NCI-H2171 treated with DMSO at 0.1 percent for 48 hours (cell line): ENCODE results near the gene LYZL2.
"Not testable (repeated sequence)": the region's sequence is repeated elsewhere in the genome, so short reads cannot be mapped to it uniquely, and the experiment has no call there.

Experiments
- DNase-seq: peaks from one replicate; lab custom pipeline; 2025; lab: John Stamatoyannopoulos, UW

The LYZL2 gene

DNA sequence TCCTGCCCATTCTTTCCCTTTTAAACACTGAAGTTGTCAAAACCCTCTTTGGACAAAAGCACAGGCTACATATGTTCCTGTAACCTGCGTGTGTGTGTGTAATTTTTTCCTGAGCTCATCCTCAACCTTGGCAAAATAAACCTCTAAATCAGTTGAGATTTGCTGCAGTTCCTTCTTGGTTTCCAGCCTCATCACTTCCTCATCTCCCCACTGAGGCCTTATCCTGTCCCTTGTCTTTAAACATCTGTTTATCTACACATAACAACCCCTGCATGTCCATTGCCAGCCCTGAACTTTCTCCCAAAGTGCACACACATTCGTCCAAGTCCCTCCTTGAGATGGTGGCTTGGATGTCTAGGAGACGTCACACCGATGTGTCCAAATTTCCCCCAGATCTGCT lies 35.5 kb downstream of the LYZL2 start:
- DNase-seq = no peak

DNA sequence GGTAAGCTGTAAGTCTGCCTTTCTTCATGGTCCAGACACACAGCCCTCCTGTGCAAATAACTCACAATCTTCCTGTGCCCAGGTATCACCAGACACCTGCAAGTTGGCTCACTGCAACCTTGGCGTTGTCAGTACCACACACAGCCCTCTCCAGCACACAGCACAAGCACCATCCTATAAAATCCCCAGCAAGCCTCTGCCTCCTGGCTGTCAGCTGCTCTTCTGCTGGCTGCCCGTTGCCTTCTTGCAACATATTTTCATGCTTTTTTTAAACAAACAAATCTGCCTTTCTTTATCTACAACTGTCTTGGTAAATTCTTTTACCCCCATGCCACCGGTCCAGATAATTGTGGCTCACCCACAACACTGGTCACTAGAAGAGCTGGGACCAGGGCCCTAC lies 36.8 kb downstream of the LYZL2 start:
- DNase-seq = not testable (repeated sequence)

DNA sequence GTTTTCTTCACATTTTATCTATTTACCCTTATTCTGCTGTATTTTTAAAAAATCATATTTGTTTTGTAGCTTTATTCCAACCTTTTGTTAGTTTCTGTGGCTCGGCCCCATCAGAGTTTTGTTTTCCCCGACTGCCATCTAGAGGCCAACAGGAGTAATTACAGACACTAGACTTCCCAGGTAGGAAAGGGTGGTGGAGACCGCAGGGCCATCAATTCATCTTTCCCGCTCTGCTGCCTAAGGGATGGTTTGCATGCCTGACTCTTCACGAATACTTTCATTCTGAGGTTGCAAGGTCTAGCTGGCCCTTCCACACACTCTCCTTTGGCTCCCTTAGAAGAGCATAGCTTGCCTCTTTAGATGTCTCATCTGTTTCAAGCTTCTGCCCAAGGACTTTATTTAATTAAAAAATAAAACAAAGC lies 38.3 kb downstream of the LYZL2 start:
- DNase-seq = peak; percentile 30

DNA sequence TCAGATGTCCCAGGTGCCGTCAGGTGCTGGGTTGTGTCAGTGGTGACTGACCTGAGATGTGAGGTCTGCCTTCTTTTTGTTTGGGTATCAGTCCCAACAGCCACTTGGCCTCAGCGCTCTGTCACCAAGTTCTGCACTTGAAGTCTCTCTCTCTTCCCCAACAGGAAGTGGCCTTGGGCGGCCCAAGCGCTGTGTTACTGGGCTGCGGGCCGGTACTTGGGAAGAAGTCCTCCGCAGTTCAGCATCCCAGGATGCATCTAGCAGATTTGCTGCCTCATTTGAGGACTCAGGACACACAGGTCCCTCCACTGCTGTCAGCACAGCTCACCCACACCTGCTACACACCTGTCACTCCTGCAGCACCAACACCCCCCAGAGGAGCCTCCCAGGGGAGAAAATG lies 40.1 kb downstream of the LYZL2 start:
- DNase-seq = no peak

DNA sequence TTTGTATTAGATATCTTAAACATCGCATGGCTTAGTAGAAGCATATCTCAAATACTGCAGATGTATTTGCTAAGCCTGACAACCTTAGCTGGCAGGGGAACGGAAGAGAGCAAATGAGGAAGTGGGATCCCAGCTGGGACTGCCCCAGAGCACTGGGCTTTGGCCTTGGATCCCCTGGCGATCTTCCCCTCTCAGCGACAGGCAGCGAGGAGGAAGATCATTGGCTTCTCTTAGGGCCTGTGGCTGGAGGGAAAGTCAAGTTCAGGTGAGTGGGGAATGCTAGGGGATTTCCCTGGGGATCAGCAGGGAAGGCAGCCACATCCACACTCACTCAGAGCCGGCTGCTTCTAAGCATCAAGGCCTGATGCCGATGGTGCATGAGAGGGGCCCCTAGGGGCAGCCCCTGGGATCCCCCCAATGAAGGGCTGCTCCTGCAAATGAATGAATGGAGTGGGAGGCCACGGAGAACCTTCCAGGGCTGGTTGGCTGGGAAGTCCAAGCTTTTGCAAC lies 42.0 kb downstream of the LYZL2 start:
- DNase-seq = no peak

DNA sequence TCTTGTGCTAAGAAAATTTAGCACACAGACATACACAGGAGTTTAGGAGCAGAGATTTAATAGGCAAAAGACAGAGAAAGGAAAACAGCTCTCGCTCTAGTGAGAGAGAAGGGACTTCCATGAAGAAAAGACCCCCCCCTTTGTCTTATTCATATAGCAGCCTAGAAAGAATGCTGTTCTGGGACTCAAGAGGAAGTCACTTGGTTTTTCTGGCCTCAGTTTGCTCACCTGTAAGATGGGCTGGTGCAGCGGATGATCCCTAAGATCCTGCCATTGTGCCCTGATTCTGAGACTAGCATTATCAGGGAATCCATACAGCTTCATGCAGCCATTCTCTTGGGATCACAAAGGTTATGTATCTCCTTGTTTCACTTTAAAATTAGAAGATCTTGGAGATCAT lies 42.7 kb downstream of the LYZL2 start:
- no peak for DNase-seq

DNA sequence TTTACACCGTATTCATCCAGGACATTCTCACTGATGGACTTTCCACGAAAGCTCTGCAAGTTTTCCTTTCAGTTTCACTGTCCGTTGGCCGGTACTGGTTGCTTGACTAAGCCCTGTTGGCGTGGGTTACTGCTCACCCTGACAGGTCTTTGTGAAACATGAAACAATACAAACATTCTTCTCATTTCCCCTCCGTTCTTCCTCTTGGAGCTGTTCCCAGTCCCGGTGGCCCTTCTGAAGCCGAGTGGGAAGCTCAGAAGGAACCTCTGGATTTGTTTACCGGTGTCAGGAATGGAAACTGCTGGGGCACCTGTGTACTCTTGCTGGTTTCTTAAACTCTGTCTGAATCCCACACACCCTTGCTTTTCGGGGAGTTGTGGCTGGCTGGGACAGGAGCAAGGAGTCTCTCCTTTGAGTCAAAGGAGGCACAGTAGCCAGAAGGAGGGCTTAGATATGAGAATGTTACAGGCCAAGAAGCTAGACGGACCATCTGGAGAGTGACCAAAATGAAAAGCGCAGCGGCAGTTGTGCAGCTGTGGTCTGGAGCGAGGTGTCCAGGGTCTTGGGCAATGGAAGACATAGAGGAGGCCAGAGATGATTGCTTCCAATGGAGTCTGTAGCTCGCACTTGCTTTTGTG lies 45.7 kb downstream of the LYZL2 start:
- DNase-seq = no peak

DNA sequence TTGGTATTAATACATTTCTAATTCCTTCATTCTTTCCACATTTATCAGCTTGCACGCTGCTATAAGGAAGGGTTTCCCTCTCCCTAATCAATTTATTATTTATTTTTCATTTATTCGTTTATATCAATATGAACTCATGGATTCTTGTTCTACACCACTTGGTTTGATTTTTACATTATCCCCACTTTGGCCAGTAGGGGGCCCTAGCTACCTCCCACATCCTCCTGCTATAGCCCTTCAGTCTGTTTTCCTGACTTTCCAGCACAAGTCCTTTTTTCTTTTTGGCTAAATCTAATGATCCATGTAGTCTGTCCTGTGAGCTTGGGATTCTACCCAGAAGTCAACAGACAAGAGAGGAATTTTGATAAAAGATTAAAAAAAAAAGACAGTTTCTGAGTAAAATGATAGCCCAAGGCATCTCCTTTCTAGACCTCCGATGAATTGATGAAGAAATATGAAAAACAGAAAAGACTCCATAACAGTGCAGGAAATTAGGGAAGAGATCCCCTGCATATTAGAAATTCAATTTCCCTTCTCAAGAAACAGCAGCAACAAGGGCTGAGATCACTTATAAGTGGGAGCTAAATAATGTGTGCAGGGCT lies 47.7 kb downstream of the LYZL2 start:
- DNase-seq = peak; percentile 0

DNA sequence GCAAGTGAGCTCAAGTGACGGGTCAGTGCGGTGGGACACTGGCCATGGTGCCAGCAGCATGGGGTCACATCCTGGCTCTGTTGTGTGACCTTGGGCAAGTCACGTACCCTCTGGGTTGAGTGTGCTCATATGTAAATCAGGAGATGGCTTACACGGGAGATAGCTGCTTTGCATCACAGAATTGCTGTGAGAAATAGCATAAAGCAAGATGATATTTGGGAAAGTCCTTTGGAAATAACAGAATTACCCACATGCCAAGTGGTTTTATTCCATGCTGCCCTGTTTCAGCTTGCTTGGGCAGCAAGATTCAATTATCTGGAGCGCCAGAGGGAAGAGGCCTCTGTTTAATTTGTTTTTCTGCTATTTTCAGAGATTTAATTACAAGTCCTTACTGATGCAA lies 48.9 kb downstream of the LYZL2 start:
- DNase-seq = no peak

DNA sequence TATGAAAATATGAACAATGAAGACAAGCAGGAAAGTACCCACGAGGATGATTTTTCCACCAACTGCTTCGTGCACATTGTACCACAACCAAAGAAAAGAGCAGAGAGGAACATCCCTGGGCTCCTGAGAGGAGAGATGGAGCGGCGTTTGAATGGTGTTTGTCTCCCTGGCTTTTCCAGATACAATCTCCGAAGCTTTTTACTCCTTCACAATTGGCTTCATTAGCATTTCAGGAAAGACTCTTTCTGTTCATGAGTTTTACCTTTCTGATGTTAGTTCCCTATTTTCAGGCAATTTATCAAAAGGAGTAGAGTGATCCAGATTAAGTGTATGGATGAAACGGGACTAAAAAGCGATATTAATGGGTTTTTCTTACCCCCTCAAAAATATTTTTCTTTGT lies 49.3 kb downstream of the LYZL2 start:
- DNase-seq = no peak

DNA sequence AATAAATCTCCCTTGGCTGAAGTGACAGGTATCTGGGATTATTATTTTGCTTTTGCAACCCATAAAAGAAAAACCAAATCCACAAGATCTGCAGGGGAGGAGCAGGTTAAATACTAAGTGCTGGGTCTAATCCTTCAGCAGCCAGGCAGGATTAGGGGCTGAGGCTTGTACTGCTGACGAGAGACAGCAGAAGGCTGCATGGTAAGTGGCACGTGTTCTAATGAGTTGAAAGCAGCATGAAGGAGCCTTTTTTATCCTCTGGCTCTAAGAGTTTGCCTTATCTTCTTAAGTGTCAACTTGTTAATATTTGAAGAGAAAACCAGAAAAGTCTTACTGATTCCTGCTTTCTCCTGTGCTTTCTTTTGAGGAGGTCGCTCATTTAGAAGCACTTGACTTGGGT lies 50.0 kb downstream of the LYZL2 start:
- DNase-seq = no peak

DNA sequence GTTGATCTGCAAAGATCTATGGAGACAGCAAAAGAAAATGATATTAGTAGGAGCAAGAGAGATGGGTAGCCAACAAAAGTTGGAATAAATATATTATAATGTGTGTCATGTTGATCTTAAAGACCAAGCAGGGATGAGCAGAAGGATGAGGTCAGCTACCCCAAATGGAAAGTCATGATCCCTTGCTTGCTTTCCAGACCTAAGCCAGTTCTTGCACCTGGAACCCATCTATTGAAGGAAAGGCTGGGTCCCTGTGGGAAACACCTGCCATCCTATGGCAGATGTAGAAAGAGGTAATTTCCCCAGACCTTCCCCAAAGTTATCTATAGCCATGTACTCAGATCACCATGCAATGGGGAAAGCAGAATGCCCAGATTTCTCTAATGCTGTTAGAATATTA lies 52.5 kb downstream of the LYZL2 start:
- DNase-seq = no peak

DNA sequence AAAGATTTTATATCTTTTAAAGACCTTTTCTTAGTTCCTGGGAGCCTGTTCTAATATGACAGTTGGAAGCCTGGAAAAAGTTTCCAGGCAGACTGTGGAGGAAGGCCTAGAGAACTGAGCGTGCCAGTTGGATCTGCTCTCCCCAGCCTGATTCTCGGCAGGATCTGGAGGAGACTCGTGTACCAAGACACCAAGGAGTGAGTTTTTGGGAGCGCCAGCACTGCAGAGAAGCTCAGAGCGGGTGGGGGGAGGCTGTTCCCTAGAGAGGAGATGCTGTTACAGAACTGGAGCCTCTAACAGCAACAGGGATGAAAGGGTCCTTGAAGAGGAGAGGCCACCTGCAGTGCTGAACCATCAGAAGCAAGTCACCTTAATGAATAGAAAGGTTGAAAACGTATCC lies 52.9 kb downstream of the LYZL2 start:
- DNase-seq = no peak

DNA sequence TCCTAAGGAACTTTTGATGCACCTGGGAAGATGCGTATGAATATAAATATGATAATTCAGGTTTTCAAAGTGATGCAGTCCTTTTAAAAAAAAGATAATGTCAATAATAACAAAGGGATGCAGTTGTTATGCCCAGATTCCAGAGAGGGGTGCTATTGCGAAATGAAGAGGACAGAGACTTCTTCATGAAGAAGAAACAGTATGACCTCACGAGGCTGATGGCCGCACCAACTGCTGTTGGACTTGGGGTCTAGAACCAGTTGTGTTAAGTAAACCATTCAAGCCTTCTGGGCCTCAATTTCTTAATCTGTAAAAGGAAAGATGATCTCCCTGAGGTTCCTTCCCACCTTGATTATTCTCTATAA lies 55.1 kb downstream of the LYZL2 start:
- DNase-seq = no peak

DNA sequence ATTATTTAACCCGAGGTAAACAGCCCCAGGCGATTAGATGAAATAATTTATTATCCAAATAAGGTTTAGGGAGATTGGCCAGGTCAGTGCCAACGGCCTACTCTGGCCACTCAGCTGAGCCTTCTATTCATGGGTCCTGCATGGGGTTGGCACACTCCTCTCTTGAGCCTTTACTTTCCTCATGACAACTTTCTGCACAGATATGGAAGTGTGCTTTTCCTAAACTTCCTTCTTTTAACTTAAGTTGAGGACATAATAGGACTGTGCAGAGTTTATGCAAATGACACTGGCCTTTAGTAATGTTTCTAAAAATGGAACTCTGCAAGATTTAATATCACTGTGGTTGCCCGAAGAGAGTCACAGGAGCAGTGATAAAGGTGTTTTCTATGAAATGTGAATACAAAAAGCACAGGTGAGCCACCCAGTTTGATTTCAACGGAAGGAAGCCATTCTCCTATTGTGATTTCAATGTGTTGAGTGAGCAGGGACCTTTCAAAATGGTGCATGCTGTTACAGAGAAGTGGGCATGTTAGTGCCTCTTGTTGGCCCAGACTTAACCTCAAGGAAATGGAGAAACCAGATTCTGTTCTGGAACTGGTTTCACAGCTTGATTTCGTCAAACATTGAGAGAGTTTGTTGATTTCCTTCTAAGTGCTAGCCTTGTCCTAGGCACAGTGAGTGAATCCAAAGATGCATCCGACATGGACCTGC lies 55.7 kb downstream of the LYZL2 start:
- DNase-seq = no peak

DNA sequence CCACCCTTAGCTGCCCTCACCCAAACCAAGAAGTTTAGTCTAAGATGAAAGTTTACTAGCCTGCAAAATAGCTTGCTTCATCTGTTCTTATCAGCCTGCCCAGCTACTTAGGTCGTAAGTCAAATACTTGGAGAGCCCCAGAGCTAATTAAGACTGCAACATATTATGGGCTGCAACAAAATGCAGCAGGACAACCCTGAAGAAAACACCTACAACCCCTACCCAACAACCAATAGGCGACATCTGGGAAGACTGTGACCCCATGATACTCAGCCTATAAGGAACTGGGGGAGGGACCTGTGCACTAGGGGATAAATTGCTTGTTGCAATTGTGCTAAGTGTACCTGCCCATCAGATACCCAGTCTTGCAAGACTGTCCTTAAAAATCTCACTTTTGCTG lies 64.1 kb downstream of the LYZL2 start:
- no peak for DNase-seq

DNA sequence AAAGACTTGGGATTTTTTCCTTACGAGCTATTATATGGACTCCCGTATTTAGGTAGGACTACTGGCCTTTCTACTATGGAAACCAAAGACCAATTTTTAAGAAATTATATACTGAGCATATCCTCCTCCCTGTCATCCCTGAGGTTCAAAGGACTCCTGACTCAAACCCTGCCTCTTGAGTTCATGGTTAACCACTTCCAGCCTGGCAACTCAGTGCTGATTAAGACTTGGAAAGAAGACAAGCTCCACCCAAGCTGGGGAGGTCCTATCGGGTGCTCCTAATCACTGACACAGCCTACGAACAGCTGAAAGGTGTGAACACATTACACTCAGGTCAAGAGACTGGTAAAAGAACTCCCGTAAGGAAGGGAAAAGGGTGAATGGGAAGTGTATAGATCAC lies 66.8 kb downstream of the LYZL2 start:
- DNase-seq = no peak
